Subcutaneous abdominal adipose tissue (tissue), 5 donors: ENCODE measurements around the gene RAF1.

ENCODE experiments used
- H3K27ac ChIP-seq: one replicate; pipeline ENCODE4 v1.7.0; 2013; ENCODE audit warnings: low read depth, mild to moderate bottlenecking, inconsistent platforms, low read length, moderate library complexity
- H3K27me3 ChIP-seq, 5 donors: one replicate each; pipeline ENCODE4 v1.7.0; 2013; ENCODE audit warnings: low read length in 5 of 5, inconsistent platforms in 1 of 5; ENCODE audit not compliant: control insufficient read depth in 5 of 5, insufficient read depth in 4 of 5
- H3K36me3 ChIP-seq, 5 donors: one replicate each; pipeline ENCODE4 v1.7.0; 2013; ENCODE audit warnings: low read length in 5 of 5; ENCODE audit not compliant: control insufficient read depth in 5 of 5, insufficient read depth in 5 of 5
- H3K4me1 ChIP-seq, 5 donors: one replicate each; pipeline ENCODE4 v1.7.0; 2013; ENCODE audit warnings: low read length in 5 of 5, mild to moderate bottlenecking in 3 of 5, moderate library complexity in 1 of 5; ENCODE audit not compliant: control insufficient read depth in 5 of 5, insufficient read depth in 5 of 5
- H3K4me3 ChIP-seq, 5 donors: one replicate each; pipeline ENCODE4 v1.7.0; 2013; ENCODE audit warnings: low read length in 5 of 5, low read depth in 1 of 5
- H3K9ac ChIP-seq, 5 donors: one replicate each; pipeline ENCODE4 v1.7.0; 2013; ENCODE audit warnings: low read length in 5 of 5, mild to moderate bottlenecking in 4 of 5, moderate library complexity in 3 of 5
- H3K9me3 ChIP-seq, 5 donors: one replicate each; pipeline ENCODE4 v1.7.0; 2013; ENCODE audit warnings: low read length in 5 of 5; ENCODE audit not compliant: control insufficient read depth in 5 of 5
- donor health status: healthy.
- donor health status: healthy.
- donor health status: healthy.
- donor health status: healthy.
- donor health status: healthy.

RAF1 gene

GRCh38 chr3:12536423-12536822, 127.5 kb downstream of the RAF1 start:
- peaks cover 11 to 45% (median 30%) of the 10 kb centered on the region in 5 donors for H3K36me3 ChIP-seq
- H3K4me1 ChIP-seq = no peaks in the 10 kb centered on the region
- H3K9me3 ChIP-seq = no peaks in the 10 kb centered on the region

More at GRCh38 chr3:12536423-12536822, 127.5 kb downstream of the RAF1 start:
- Histone ChIP-seq H3K4me3 (no peak overlapping the region), H3K9ac (no peak overlapping the region), H3K27ac (no peak overlapping the region), H3K27me3 (no peaks in the 10 kb centered on the region)
